Glutamatergic neuron (in vitro differentiated cells): ENCODE measurements around the gene RECQL. TPM values are rescaled to one million over a fixed set of nuclear protein-coding genes. Genes with fewer than 3 reads are reported as not detected.

Source experiments
- DNase-seq: peaks from one replicate; pipeline ENCODE4 v3.0.0; 2022
- H3K27ac Mint-ChIP-seq: one replicate; pipeline ENCODE4 v1.8.0; 2020; ENCODE audit warnings: mild to moderate bottlenecking, mixed read lengths, inconsistent platforms; ENCODE audit not compliant: unreplicated experiment
- H3K27me3 Mint-ChIP-seq: one replicate; pipeline ENCODE4 v1.8.0; 2020; ENCODE audit warnings: mild to moderate bottlenecking, moderate library complexity, mixed read lengths, inconsistent platforms; ENCODE audit not compliant: unreplicated experiment
- H3K36me3 Mint-ChIP-seq: one replicate; pipeline ENCODE4 v1.8.0; 2020; ENCODE audit warnings: mild to moderate bottlenecking, mixed read lengths, inconsistent platforms; ENCODE audit not compliant: unreplicated experiment
- H3K4me1 Mint-ChIP-seq: one replicate; pipeline ENCODE4 v1.8.0; 2020; ENCODE audit warnings: mild to moderate bottlenecking, low read depth, mixed read lengths, inconsistent platforms; ENCODE audit not compliant: unreplicated experiment
- H3K4me3 Mint-ChIP-seq: one replicate; pipeline ENCODE4 v1.8.0; 2020; ENCODE audit warnings: mild to moderate bottlenecking, mixed read lengths, inconsistent platforms; ENCODE audit not compliant: unreplicated experiment
- H3K9me3 Mint-ChIP-seq: one replicate; pipeline ENCODE4 v1.8.0; 2020; ENCODE audit warnings: mild to moderate bottlenecking, moderate library complexity, mixed read lengths, inconsistent platforms; ENCODE audit not compliant: unreplicated experiment
- total RNA-seq: library from RNA; stranded (reverse); fragmentation: NEBNext Ultra II Directional; extraction: Animal tissue kit (Norgen Biotek cat#: 25700); gene quantifications from one replicate; pipeline ENCODE4 v1.2.1, GENCODE V29; 2021; ENCODE audit not compliant: unreplicated experiment
- TF ChIP-seq, protein P1 (sequence below): fragments of 200-600 bp; sonication (generic); IDR thresholded peaks from one replicate; pipeline ENCODE4 v1.5.0; 2021; ENCODE audit not compliant: partially characterized antibody, unreplicated experiment

RECQL gene
- total RNA-seq, 1 donor from 2014 or later = 20.0 TPM

DNA sequence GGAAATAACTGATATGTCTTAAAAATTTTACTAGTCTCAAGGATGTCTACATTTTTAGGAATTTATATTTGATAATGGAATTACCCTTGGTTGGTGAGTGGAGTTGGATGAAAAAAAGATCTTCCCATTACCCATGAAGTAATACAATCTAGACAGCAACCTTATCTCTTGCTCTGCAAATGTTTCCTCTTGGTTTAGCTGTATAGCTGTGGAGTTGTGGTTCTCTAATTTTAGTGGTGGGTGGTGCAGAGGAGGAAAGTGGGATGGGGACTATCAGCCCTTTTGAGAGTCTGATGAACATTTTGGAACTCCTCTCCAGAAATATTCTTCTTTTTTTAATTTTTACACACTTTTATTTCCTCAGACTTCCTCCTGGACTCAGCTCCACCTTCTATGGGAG lies 41.7 kb upstream of the RECQL start:
- no peaks in the 10 kb centered on the region for H3K9me3 Mint-ChIP-seq
- no peaks in the 10 kb centered on the region for H3K36me3 Mint-ChIP-seq
- H3K4me1 Mint-ChIP-seq = no peaks in the 10 kb centered on the region
- H3K27ac Mint-ChIP-seq = no peak overlapping the region
- DNase-seq = no peak
- no peaks in the 10 kb centered on the region for H3K27me3 Mint-ChIP-seq
- no peak overlapping the region for H3K4me3 Mint-ChIP-seq
- TF ChIP-seq, protein P1, sequence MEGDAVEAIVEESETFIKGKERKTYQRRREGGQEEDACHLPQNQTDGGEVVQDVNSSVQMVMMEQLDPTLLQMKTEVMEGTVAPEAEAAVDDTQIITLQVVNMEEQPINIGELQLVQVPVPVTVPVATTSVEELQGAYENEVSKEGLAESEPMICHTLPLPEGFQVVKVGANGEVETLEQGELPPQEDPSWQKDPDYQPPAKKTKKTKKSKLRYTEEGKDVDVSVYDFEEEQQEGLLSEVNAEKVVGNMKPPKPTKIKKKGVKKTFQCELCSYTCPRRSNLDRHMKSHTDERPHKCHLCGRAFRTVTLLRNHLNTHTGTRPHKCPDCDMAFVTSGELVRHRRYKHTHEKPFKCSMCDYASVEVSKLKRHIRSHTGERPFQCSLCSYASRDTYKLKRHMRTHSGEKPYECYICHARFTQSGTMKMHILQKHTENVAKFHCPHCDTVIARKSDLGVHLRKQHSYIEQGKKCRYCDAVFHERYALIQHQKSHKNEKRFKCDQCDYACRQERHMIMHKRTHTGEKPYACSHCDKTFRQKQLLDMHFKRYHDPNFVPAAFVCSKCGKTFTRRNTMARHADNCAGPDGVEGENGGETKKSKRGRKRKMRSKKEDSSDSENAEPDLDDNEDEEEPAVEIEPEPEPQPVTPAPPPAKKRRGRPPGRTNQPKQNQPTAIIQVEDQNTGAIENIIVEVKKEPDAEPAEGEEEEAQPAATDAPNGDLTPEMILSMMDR = no peak

DNA sequence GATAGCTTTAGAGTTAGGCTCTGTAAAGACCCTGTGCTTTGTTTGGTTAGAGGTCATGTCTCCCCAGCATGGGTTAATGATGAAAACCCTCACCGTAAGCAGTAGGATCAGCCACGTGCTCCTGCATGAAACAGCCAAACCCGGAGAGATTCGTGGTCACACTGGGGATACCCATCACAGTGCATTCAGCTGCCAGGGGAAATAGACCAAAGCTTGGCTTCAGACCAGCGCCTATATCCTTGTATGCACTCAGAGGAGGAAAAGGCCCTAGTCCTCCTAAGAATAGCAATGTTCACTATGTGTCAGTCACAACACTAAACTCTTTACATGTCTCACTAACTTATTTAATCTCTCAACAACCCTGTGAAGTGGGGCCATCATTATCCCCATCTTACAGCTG lies 41.0 kb upstream of the RECQL start:
- no peaks in the 10 kb centered on the region for H3K9me3 Mint-ChIP-seq
- H3K27me3 Mint-ChIP-seq = no peaks in the 10 kb centered on the region
- no peak overlapping the region for H3K4me3 Mint-ChIP-seq
- DNase-seq = no peak
- H3K4me1 Mint-ChIP-seq = no peaks in the 10 kb centered on the region
- H3K36me3 Mint-ChIP-seq = no peaks in the 10 kb centered on the region
- TF ChIP-seq, protein P1 = no peak
- no peak overlapping the region for H3K27ac Mint-ChIP-seq

DNA sequence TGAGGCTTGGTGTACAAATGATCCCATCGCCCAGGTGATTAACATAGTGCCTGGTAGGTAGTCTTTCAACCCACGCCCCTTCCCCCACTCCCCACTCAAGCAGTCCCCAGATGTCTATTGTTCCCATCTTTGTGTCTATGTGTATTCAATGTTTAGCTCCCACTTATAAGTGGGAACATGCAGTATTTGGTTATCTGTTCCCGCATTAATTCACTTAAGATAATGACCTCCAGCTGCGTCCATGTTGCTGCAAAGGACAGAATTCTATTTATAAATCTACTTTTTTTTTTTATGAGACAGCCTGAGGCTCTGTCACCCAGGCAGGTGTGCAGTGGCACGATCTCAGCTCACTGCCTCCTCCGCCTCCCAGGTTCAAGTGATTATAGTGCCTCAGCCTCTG lies 40.3 kb upstream of the RECQL start:
- Mint-ChIP-seq H3K27me3 (no peaks in the 10 kb centered on the region), H3K4me3 (no peak overlapping the region), H3K4me1 (no peaks in the 10 kb centered on the region), H3K27ac (no peak overlapping the region), H3K9me3 (no peaks in the 10 kb centered on the region), H3K36me3 (no peaks in the 10 kb centered on the region)
- DNase-seq = no peak
- TF ChIP-seq, protein P1 = no peak

DNA sequence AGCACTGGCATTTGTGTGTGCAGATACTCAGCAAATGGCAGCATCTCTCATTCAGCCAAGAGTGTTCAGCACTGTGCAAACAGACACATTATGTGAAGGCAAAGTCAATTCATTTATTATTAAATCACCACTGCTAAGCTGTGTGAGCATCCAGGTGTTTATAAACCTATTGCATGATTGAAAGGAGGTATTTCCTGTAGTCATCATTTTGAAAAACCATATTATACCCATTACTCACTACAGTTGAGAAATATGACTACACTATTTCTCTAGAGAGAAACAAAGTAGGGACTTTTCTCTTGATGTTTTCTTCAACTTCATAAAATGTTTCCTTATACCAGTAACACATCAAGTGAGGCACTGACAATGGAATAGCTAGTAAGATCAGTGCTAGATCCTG lies 38.4 kb upstream of the RECQL start:
- no peak for DNase-seq
- H3K9me3 Mint-ChIP-seq = no peaks in the 10 kb centered on the region
- no peaks in the 10 kb centered on the region for H3K27me3 Mint-ChIP-seq
- no peak overlapping the region for H3K27ac Mint-ChIP-seq
- H3K4me3 Mint-ChIP-seq = no peak overlapping the region
- H3K4me1 Mint-ChIP-seq = no peaks in the 10 kb centered on the region
- H3K36me3 Mint-ChIP-seq = no peaks in the 10 kb centered on the region
- TF ChIP-seq, protein P1 = no peak

DNA sequence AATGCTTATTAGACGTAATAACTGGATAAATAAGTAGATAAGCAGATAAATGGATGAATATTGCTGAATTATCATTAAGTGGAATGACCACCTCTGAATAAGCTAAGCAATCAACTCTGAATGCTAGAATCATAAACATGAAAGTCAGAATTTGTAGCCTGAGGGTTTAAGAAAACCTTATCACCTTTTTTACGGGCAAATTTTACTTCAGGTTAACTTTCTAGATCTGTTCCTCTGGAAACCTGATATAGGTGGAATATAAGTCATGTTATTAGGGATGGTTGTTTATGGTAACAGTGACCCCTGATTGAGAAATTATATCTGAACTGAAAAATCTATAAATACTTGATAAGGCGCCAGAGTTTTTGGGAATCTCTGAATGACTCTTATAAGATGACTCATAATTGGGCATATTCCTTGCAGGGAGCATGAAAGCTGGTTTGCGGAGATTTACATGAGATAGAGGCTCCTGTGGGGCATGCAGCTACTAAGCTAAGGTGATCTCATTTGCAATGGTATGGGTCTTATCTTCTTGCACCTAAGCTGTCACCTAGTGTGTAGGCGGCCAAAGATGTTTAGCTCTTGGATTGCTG lies 36.7 kb upstream of the RECQL start:
- Mint-ChIP-seq H3K4me3 (no peak overlapping the region), H3K27me3 (no peaks in the 10 kb centered on the region), H3K27ac (no peak overlapping the region), H3K9me3 (no peaks in the 10 kb centered on the region), H3K4me1 (no peaks in the 10 kb centered on the region), H3K36me3 (no peaks in the 10 kb centered on the region)
- no peak for DNase-seq
- TF ChIP-seq, protein P1 = no peak
